ENCODE results near the gene CDH5.

GRCh38 chr16:66386629-66387622 lies 20.4 kb downstream of the CDH5 start:
- TF ChIP-seq CTCF (conservative IDR thresholded peaks at IDR 0.05) = no peak
- TF ChIP-seq EZH2 (IDR thresholded peaks at IDR 0.05; ENCODE audit: low read depth) = no peak
